PC-3 (cell line): ENCODE results near the gene NUDT13. TPM values are rescaled to one million over a fixed set of nuclear protein-coding genes. Genes with fewer than 3 reads are reported as not detected.

ENCODE experiments used
- ATAC-seq: fragments of 200-7000 bp; cut with Tn5 transposase; 2 replicates; pipeline ENCODE4 v1.9.1; 2020; ENCODE audit warnings: mild to moderate bottlenecking, moderate library complexity
- BruUV-seq: library from RNA; stranded (reverse); fragments of 400-500 nt; replicated peaks from 2 replicates; lab custom pipeline; 2021; lab: Mats Ljungman, UMichigan
- CTCF ChIA-PET: fragments of 300-600 bp; sonication (Branson Sonifier 250); formaldehyde crosslinking; loops from one replicate; lab custom pipeline; 2022; ENCODE audit warnings: antibody characterized with exemption; lab: Charles Lee
- POLR2A ChIA-PET: fragments of 300-600 bp; sonication (Branson Sonifier 250); formaldehyde crosslinking; loops from one replicate; lab custom pipeline; 2022; ENCODE audit warnings: antibody characterized with exemption; ENCODE audit not compliant: unreplicated experiment; lab: Charles Lee
- DNase-seq: peaks from one replicate; pipeline ENCODE4 v3.0.0-alpha.2; 2015
- H2AFZ ChIP-seq: fragments of 300-600 bp; sonication (generic); 2 replicates; pipeline ENCODE4 v1.6.0; 2016; ENCODE audit warnings: antibody characterized with exemption, low read length
- H3F3A ChIP-seq: fragments of 300-600 bp; sonication (generic); one replicate; pipeline ENCODE4 v1.6.0; 2017; ENCODE audit warnings: antibody characterized with exemption, low read length, control low read depth, mild to moderate bottlenecking; ENCODE audit not compliant: unreplicated experiment
- H3K27ac ChIP-seq: fragments of 300-600 bp; sonication (generic); 2 replicates; pipeline ENCODE4 v1.5.1; 2016; ENCODE audit warnings: mild to moderate bottlenecking, low read length
- H3K27me3 ChIP-seq: fragments of 300-600 bp; sonication (generic); 2 replicates; pipeline ENCODE4 v1.6.1; 2016; ENCODE audit warnings: low read length, mixed read lengths
- H3K36me3 ChIP-seq: fragments of 300-600 bp; sonication (generic); 2 replicates; pipeline ENCODE4 v1.6.1; 2016; ENCODE audit warnings: low read depth, mixed run types, low read length, mixed read lengths
- H3K4me1 ChIP-seq: fragments of 300-600 bp; sonication (generic); 2 replicates; pipeline ENCODE4 v1.5.1; 2016; ENCODE audit warnings: low read length; ENCODE audit not compliant: insufficient read depth
- H3K4me2 ChIP-seq: fragments of 300-600 bp; sonication (generic); 2 replicates; pipeline ENCODE4 v1.6.0; 2016; ENCODE audit warnings: low read length
- H3K4me3 ChIP-seq: fragments of 300-600 bp; sonication (generic); 2 replicates; pipeline ENCODE4 v1.5.1; 2016; ENCODE audit warnings: mild to moderate bottlenecking, low read length, mixed read lengths
- H3K79me2 ChIP-seq: fragments of 300-600 bp; sonication (generic); 2 replicates; pipeline ENCODE4 v1.6.1; 2017; ENCODE audit warnings: low read length, mixed read lengths
- H3K9ac ChIP-seq: fragments of 300-600 bp; sonication (generic); 2 replicates; pipeline ENCODE4 v1.6.0; 2016; ENCODE audit warnings: mild to moderate bottlenecking, low read length
- H3K9me2 ChIP-seq: fragments of 300-600 bp; sonication (generic); replicated peaks from 2 replicates; pipeline ENCODE4 v1.6.1; 2016; ENCODE audit warnings: mixed run types, low read length, mixed read lengths
- H3K9me3 ChIP-seq: fragments of 300-600 bp; sonication (generic); 2 replicates; pipeline ENCODE4 v1.6.1; 2016; ENCODE audit warnings: low read length, mixed read lengths
- H4K20me1 ChIP-seq: fragments of 300-600 bp; sonication (generic); 2 replicates; pipeline ENCODE4 v1.6.1; 2016; ENCODE audit warnings: low read length, mixed read lengths
- EZH2 ChIP-seq: fragments of 300-600 bp; sonication (generic); IDR thresholded peaks from one replicate; pipeline ENCODE4 v1.6.1; 2017; ENCODE audit warnings: antibody characterized with exemption, mild to moderate bottlenecking, low read length; ENCODE audit not compliant: unreplicated experiment
- EZH2phosphoT487 ChIP-seq: fragments of 300-600 bp; sonication (generic); IDR thresholded peaks from 2 replicates; pipeline ENCODE4 v1.6.1; 2018; ENCODE audit warnings: mild to moderate bottlenecking, antibody characterized with exemption, low read length, borderline replicate concordance
- intact Hi-C: fragments of 100-400 bp; cut with micrococcal nuclease; formaldehyde crosslinking; loops from 2 replicates; pipeline ENCODE4 v1.9.0; 2023
- total RNA-seq: library from RNA; depleted of rRNA; stranded (reverse); fragments of >200 nt; gene quantifications from 2 replicates; pipeline ENCODE4 v1.2.3, GENCODE V29; 2014
- TF ChIP-seq, protein P1 (sequence below): fragments of 300-600 bp; sonication (generic); conservative IDR thresholded peaks from 2 replicates; pipeline ENCODE4 v1.5.1; 2017; ENCODE audit warnings: antibody characterized with exemption, low read depth, mild to moderate bottlenecking, low read length

Gene NUDT13
- total RNA-seq, 1 experiment from 2014 or later, result 1.8 TPM

DNA sequence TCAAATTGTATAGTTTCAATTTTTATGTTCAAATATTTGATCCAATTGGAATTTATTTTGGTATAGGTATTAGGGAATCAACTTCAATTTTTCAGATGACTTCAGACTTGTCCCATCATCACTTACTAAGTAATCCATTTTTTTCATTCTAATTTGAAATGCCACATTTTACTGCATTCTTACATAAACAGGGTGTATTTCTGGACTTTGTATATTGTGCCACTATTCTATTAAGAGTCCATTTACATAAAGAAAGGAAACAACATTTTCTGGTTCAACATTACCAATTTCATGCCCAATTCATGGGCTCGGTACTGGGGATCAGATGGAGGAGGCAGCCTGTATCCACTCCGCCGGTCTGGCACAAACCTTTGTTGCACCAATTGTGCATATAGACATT is 41.8 kb downstream of the NUDT13 start:
- BruUV-seq, result no TSS peak
- TF ChIP-seq, protein P1, sequence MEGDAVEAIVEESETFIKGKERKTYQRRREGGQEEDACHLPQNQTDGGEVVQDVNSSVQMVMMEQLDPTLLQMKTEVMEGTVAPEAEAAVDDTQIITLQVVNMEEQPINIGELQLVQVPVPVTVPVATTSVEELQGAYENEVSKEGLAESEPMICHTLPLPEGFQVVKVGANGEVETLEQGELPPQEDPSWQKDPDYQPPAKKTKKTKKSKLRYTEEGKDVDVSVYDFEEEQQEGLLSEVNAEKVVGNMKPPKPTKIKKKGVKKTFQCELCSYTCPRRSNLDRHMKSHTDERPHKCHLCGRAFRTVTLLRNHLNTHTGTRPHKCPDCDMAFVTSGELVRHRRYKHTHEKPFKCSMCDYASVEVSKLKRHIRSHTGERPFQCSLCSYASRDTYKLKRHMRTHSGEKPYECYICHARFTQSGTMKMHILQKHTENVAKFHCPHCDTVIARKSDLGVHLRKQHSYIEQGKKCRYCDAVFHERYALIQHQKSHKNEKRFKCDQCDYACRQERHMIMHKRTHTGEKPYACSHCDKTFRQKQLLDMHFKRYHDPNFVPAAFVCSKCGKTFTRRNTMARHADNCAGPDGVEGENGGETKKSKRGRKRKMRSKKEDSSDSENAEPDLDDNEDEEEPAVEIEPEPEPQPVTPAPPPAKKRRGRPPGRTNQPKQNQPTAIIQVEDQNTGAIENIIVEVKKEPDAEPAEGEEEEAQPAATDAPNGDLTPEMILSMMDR, result no peak
- TF ChIP-seq EZH2phosphoT487 (no peak), EZH2 (no peak)
- Histone ChIP-seq H3K27me3 (no peaks in the 10 kb centered on the region), H3K27ac (no peak overlapping the region), H3K36me3 (peaks cover 69% of the 10 kb centered on the region), H3F3A (peaks cover 13% of the 10 kb centered on the region), H2AFZ (no peak overlapping the region), H4K20me1 (peaks cover 16% of the 10 kb centered on the region; the same call in 1 of the 2 replicates), H3K9me2 (no peaks in the 10 kb centered on the region), H3K4me2 (no peak overlapping the region), H3K9me3 (no peaks in the 10 kb centered on the region), H3K4me3 (no peak overlapping the region), H3K9ac (no peak overlapping the region), H3K4me1 (no peaks in the 10 kb centered on the region), H3K79me2 (peaks cover 21% of the 10 kb centered on the region; the same call in 1 of the 2 replicates)
- DNase-seq (no peak), ATAC-seq (no peak)
- ChIA-PET CTCF (no interaction called here), POLR2A (no interaction called here)
- intact Hi-C loops, result no loop called here

DNA sequence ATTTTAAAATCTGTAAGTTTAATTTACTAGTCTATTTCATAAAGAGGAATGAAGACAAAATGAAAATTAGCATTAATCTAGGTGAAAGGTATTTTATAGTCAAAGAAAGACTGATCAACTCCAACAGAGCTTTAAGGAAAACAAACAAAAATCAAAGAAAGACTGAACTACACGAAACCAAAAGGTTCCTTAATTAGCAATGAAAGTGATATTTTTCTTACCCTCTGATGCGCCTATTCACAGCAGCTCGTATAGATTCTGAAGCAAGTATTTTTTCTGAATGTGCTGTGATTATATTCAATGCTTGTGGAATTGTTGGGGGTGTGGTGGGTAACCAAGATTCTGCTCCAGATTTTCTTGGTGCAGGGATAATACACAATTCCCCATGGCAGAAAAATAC is 45.8 kb downstream of the NUDT13 start:
- Histone ChIP-seq H3K4me3 (no peak overlapping the region), H3K79me2 (peaks cover 25% of the 10 kb centered on the region), H3K9ac (no peak overlapping the region), H3K9me2 (no peaks in the 10 kb centered on the region), H3F3A (peaks cover 3% of the 10 kb centered on the region), H3K4me2 (no peak overlapping the region), H2AFZ (no peak overlapping the region), H3K27me3 (no peaks in the 10 kb centered on the region), H4K20me1 (peaks cover 12% of the 10 kb centered on the region), H3K36me3 (peaks cover 60% of the 10 kb centered on the region), H3K27ac (no peak overlapping the region), H3K9me3 (no peaks in the 10 kb centered on the region), H3K4me1 (no peaks in the 10 kb centered on the region)
- CTCF ChIA-PET, result no interaction called here
- BruUV-seq, result TSS peak; percentile 6
- POLR2A ChIA-PET, result no interaction called here
- ATAC-seq, result no peak
- TF ChIP-seq, protein P1, result no peak
- TF ChIP-seq EZH2 (no peak), EZH2phosphoT487 (no peak)
- no peak for DNase-seq
- intact Hi-C loops, result loop anchor here (5.0 kb wide), 1 partner anchor 44 kb away; the partner anchor contains the start of gene NUDT13

DNA sequence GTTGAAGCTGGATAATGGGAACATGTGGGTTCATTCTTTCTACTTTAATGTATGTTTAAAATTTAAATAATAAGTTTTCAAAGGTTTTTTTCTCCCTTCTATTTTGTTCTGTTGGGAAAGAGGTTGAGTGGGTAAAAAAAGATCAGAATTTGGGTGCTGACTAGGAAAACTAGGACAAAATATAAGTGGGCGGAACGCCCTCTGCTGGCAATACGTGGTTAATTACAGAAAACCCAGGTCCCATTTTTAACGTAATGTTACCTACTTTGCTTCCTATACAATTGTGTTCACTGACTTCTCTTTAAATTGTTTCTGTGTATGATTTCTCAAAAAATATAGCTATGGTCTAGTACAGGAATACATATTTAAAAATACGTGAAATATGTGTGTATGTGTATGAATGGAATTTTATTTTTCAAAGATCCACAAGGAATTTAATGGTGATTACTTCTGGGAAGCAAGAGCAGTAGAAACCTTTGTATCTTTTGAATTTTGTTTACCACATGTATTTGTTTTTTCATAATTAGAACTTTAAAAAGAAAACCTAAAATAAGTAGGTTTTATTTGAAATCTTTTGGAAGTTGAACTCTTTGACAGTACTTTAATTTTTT is 48.9 kb downstream of the NUDT13 start:
- ATAC-seq (peak; percentile 62), DNase-seq (peak; percentile 97)
- Histone ChIP-seq H3K9ac (no peak overlapping the region), H3K27me3 (no peaks in the 10 kb centered on the region), H3K36me3 (peaks cover 61% of the 10 kb centered on the region), H4K20me1 (peaks cover 39% of the 10 kb centered on the region), H3K9me3 (no peaks in the 10 kb centered on the region), H2AFZ (no peak overlapping the region), H3K9me2 (no peaks in the 10 kb centered on the region), H3F3A (no peaks in the 10 kb centered on the region), H3K27ac (no peak overlapping the region), H3K4me3 (no peak overlapping the region), H3K79me2 (peaks cover 51% of the 10 kb centered on the region), H3K4me2 (no peak overlapping the region), H3K4me1 (peaks cover 4% of the 10 kb centered on the region; the same call in 1 of the 2 replicates)
- intact Hi-C loops, result loop anchor here (1.0 to 5.0 kb wide), 4 partner anchors 26 to 115 kb away; partner anchors contain the start of genes NUDT13 and P4HA1
- ChIA-PET CTCF (interaction anchor here (0.6 to 2.9 kb wide), 5 partner anchors 9 to 325 kb away, joined by 3 to 14 read pairs (median 4); partner anchors contain the start of gene P4HA1), POLR2A (no interaction called here)
- BruUV-seq, result no TSS peak
- TF ChIP-seq, protein P1, result peak; percentile 99
- TF ChIP-seq EZH2phosphoT487, result no peak
